ENCODE measurements around the gene CLDN2.

Gene CLDN2

GRCh38 chrX:106940068-106940467 is 19.9 kb downstream of the CLDN2 start:
- H3K4me2 ChIP-seq (ENCODE audit: low read length) = no peak overlapping the region
- no peaks in the 10 kb centered on the region for H4K20me1 ChIP-seq (ENCODE audit: insufficient read depth, low read length)
- no peaks in the 10 kb centered on the region for H3K27me3 ChIP-seq (ENCODE audit: insufficient read depth, low read length)
- H3F3A ChIP-seq (ENCODE audit: insufficient read depth, low read length) = no peaks in the 10 kb centered on the region
- H3K27ac ChIP-seq (ENCODE audit: low read depth, low read length, poor library complexity, severe bottlenecking) = no peak overlapping the region
- no peak overlapping the region for H2AFZ ChIP-seq (ENCODE audit: low read length)
- H3K79me2 ChIP-seq (ENCODE audit: insufficient read depth, low read length) = no peaks in the 10 kb centered on the region
- no peaks in the 10 kb centered on the region for H3K9me3 ChIP-seq (ENCODE audit: low read length)
- H3K9me2 ChIP-seq (ENCODE audit: low read depth, low read length) = no peaks in the 10 kb centered on the region
- no peak overlapping the region for H3K4me3 ChIP-seq (ENCODE audit: low read depth, low read length, poor library complexity, severe bottlenecking)
- H3K4me1 ChIP-seq (ENCODE audit: insufficient read depth, low read length, severe bottlenecking) = no peaks in the 10 kb centered on the region
- no peak overlapping the region for H3K9ac ChIP-seq (ENCODE audit: low read length)
- TF ChIP-seq EZH2 (IDR thresholded peaks at IDR 0.05; ENCODE audit: borderline replicate concordance, low read length) (no peak), CTCF (IDR thresholded peaks at IDR 0.05; ENCODE audit: low read length) (no peak)
- H3K36me3 ChIP-seq (ENCODE audit: insufficient read depth, low read length) = no peaks in the 10 kb centered on the region

- no peaks in the 10 kb centered on the region for H3K27me3 ChIP-seq (ENCODE audit: insufficient read depth, low read length)
- H3F3A ChIP-seq (ENCODE audit: insufficient read depth, low read length) = no peaks in the 10 kb centered on the region
- no peaks in the 10 kb centered on the region for H3K9me2 ChIP-seq (ENCODE audit: low read depth, low read length)
- H3K79me2 ChIP-seq (ENCODE audit: insufficient read depth, low read length) = no peaks in the 10 kb centered on the region
- TF ChIP-seq EZH2 (IDR thresholded peaks at IDR 0.05; ENCODE audit: borderline replicate concordance, low read length) (no peak), CTCF (IDR thresholded peaks at IDR 0.05; ENCODE audit: low read length) (no peak)
- no peaks in the 10 kb centered on the region for H3K4me1 ChIP-seq (ENCODE audit: insufficient read depth, low read length, severe bottlenecking)
- H3K4me3 ChIP-seq (ENCODE audit: low read depth, low read length, poor library complexity, severe bottlenecking) = no peak overlapping the region
- no peaks in the 10 kb centered on the region for H3K9me3 ChIP-seq (ENCODE audit: low read length)
- no peak overlapping the region for H2AFZ ChIP-seq (ENCODE audit: low read length)
- H3K9ac ChIP-seq (ENCODE audit: low read length) = no peak overlapping the region
- no peak overlapping the region for H3K4me2 ChIP-seq (ENCODE audit: low read length)
- H3K36me3 ChIP-seq (ENCODE audit: insufficient read depth, low read length) = no peaks in the 10 kb centered on the region
- no peaks in the 10 kb centered on the region for H4K20me1 ChIP-seq (ENCODE audit: insufficient read depth, low read length)
- H3K27ac ChIP-seq (ENCODE audit: low read depth, low read length, poor library complexity, severe bottlenecking) = no peak overlapping the region
Measured at GRCh38 chrX:106946464-106946863, 26.3 kb downstream of the CLDN2 start.

- Histone ChIP-seq H3K4me1 (ENCODE audit: insufficient read depth, low read length, severe bottlenecking) (no peaks in the 10 kb centered on the region), H3K4me2 (ENCODE audit: low read length) (no peak overlapping the region), H3K36me3 (ENCODE audit: insufficient read depth, low read length) (no peaks in the 10 kb centered on the region), H3K27ac (ENCODE audit: low read depth, low read length, poor library complexity, severe bottlenecking) (no peak overlapping the region), H3K9me2 (ENCODE audit: low read depth, low read length) (no peaks in the 10 kb centered on the region), H3K27me3 (ENCODE audit: insufficient read depth, low read length) (no peaks in the 10 kb centered on the region), H3K4me3 (ENCODE audit: low read depth, low read length, poor library complexity, severe bottlenecking) (no peak overlapping the region), H4K20me1 (ENCODE audit: insufficient read depth, low read length) (no peaks in the 10 kb centered on the region), H3K9ac (ENCODE audit: low read length) (no peak overlapping the region), H3K79me2 (ENCODE audit: insufficient read depth, low read length) (no peaks in the 10 kb centered on the region), H3K9me3 (ENCODE audit: low read length) (no peaks in the 10 kb centered on the region), H3F3A (ENCODE audit: insufficient read depth, low read length) (no peaks in the 10 kb centered on the region), H2AFZ (ENCODE audit: low read length) (no peak overlapping the region)
- TF ChIP-seq EZH2 (IDR thresholded peaks at IDR 0.05; ENCODE audit: borderline replicate concordance, low read length) (no peak), CTCF (IDR thresholded peaks at IDR 0.05; ENCODE audit: low read length) (no peak)
Measured at GRCh38 chrX:106948641-106949040, 28.4 kb downstream of the CLDN2 start.
